WTC11 (cell line): ENCODE data around the gene TNC. TPM values are rescaled to one million over a fixed set of nuclear protein-coding genes. Genes with fewer than 3 reads are reported as not detected.

Experiments used
- ATAC-seq: fragments of 200-7000 bp; cut with Tn5 transposase; 2 replicates; pipeline ENCODE4 v1.10.0; 2021; ENCODE audit warnings: mild to moderate bottlenecking, moderate library complexity
- CTCF ChIA-PET: fragments of 300-600 bp; sonication (Branson Sonifier 250); formaldehyde crosslinking; loops from one replicate; lab custom pipeline; 2021; ENCODE audit warnings: antibody characterized with exemption; lab: Charles Lee
- POLR2A ChIA-PET: fragments of 350-600 bp; sonication (Branson Sonifier 250); formaldehyde crosslinking; loops from one replicate; lab custom pipeline; 2021; ENCODE audit warnings: antibody characterized with exemption; lab: Charles Lee
- DNase-seq: peaks from one replicate; pipeline ENCODE4 v3.0.0; 2021; ENCODE audit warnings: low spot score
- H3K27ac Mint-ChIP-seq: 2 replicates; pipeline ENCODE4 v1.8.0; 2021; ENCODE audit warnings: mixed read lengths
- H3K27me3 Mint-ChIP-seq: 2 replicates; pipeline ENCODE4 v1.8.0; 2021; ENCODE audit warnings: low read depth, mild to moderate bottlenecking, moderate library complexity, mixed read lengths
- H3K36me3 Mint-ChIP-seq: 2 replicates; pipeline ENCODE4 v1.8.0; 2021; ENCODE audit warnings: mixed read lengths
- H3K4me1 Mint-ChIP-seq: 2 replicates; pipeline ENCODE4 v1.8.0; 2022; ENCODE audit warnings: mixed read lengths
- H3K4me3 Mint-ChIP-seq: 2 replicates; pipeline ENCODE4 v1.8.0; 2021; ENCODE audit warnings: mild to moderate bottlenecking, moderate library complexity, mixed read lengths
- H3K9me3 Mint-ChIP-seq: 2 replicates; pipeline ENCODE4 v1.8.0; 2021; ENCODE audit warnings: mixed read lengths
- AFF4 ChIP-seq: sonication (generic); formaldehyde crosslinking; IDR thresholded peaks from 2 replicates; pipeline ENCODE4 v1.8.1; 2023; ENCODE audit warnings: mild to moderate bottlenecking, missing genetic modification reagents, borderline replicate concordance
- AR ChIP-seq: fragments of 250-450 bp; sonication (Bioruptor Pico); IDR thresholded peaks from 2 replicates; pipeline ENCODE4 v1.9.0; 2021; ENCODE audit warnings: mild to moderate bottlenecking
- ARID4B ChIP-seq: sonication (generic); formaldehyde crosslinking; IDR thresholded peaks from 2 replicates; pipeline ENCODE4 v1.8.0; 2023; ENCODE audit warnings: missing genetic modification reagents, mild to moderate bottlenecking, borderline replicate concordance
- ATF2 ChIP-seq: sonication (generic); formaldehyde crosslinking; IDR thresholded peaks from 2 replicates; pipeline ENCODE4 v1.8.1; 2022; ENCODE audit warnings: low read depth, missing genetic modification reagents, borderline replicate concordance
- EMX1 ChIP-seq: fragments of 250-450 bp; sonication (Bioruptor Pico); IDR thresholded peaks from 2 replicates; pipeline ENCODE4 v1.8.0; 2021; ENCODE audit warnings: mild to moderate bottlenecking
- FOXJ3 ChIP-seq: sonication (generic); formaldehyde crosslinking; IDR thresholded peaks from 2 replicates; pipeline ENCODE4 v1.9.0; 2021; ENCODE audit warnings: missing genetic modification reagents, mild to moderate bottlenecking, borderline replicate concordance
- GABPB1 ChIP-seq: sonication (generic); formaldehyde crosslinking; IDR thresholded peaks from 2 replicates; pipeline ENCODE4 v1.8.1; 2023; ENCODE audit warnings: mild to moderate bottlenecking, missing genetic modification reagents
- GTF2I ChIP-seq: fragments of 250-450 bp; sonication (Bioruptor Pico); conservative IDR thresholded peaks from 2 replicates; pipeline ENCODE4 v1.4.0; 2021; ENCODE audit warnings: mild to moderate bottlenecking
- JAZF1 ChIP-seq: fragments of 250-450 bp; sonication (Bioruptor Pico); IDR thresholded peaks from 2 replicates; pipeline ENCODE4 v1.9.0; 2021; ENCODE audit warnings: moderate library complexity, mild to moderate bottlenecking, inconsistent platforms
- PRRX2 ChIP-seq: fragments of 250-450 bp; sonication (Bioruptor Pico); IDR thresholded peaks from 2 replicates; pipeline ENCODE4 v1.8.0; 2021; ENCODE audit warnings: mild to moderate bottlenecking
- RELA ChIP-seq: sonication (generic); formaldehyde crosslinking; IDR thresholded peaks from 2 replicates; pipeline ENCODE4 v1.8.1; 2022; ENCODE audit warnings: missing genetic modification reagents, mild to moderate bottlenecking, borderline replicate concordance
- SP1 ChIP-seq: sonication (generic); formaldehyde crosslinking; conservative IDR thresholded peaks from 2 replicates; pipeline ENCODE4 v1.8.1; 2022; ENCODE audit warnings: missing genetic modification reagents
- TCF7 ChIP-seq: sonication (generic); formaldehyde crosslinking; IDR thresholded peaks from 2 replicates; pipeline ENCODE4 v1.8.0; 2022; ENCODE audit warnings: mild to moderate bottlenecking, low read depth, missing genetic modification reagents, moderate library complexity
- TP53 ChIP-seq: sonication (generic); formaldehyde crosslinking; IDR thresholded peaks from 2 replicates; pipeline ENCODE4 v1.8.1; 2023; ENCODE audit warnings: mild to moderate bottlenecking, missing genetic modification reagents
- ZNF512 ChIP-seq: sonication (generic); formaldehyde crosslinking; IDR thresholded peaks from 2 replicates; pipeline ENCODE4 v1.8.1; 2022; ENCODE audit warnings: missing genetic modification reagents, borderline replicate concordance
- total RNA-seq: library from RNA; stranded (reverse); gene quantifications from 3 replicates; pipeline ENCODE4 v1.2.3, GENCODE V29; 2021
- TF ChIP-seq, protein P1 (sequence below): sonication (generic); formaldehyde crosslinking; IDR thresholded peaks from 2 replicates; pipeline ENCODE4 v1.8.1; 2023; ENCODE audit warnings: mild to moderate bottlenecking, missing genetic modification reagents
- TF ChIP-seq, protein P2 (sequence below): sonication (generic); formaldehyde crosslinking; IDR thresholded peaks from 2 replicates; pipeline ENCODE4 v1.8.1; 2022; ENCODE audit warnings: mild to moderate bottlenecking, moderate library complexity, missing genetic modification reagents
- TF ChIP-seq, protein P3 (sequence below): fragments of 250-450 bp; sonication (Bioruptor Pico); IDR thresholded peaks from 2 replicates; pipeline ENCODE4 v2.1.2; 2022; ENCODE audit warnings: mild to moderate bottlenecking, moderate library complexity

TNC gene
- total RNA-seq, 1 experiment from 2014 or later: 4.5 TPM

- TF ChIP-seq ARID4B (CRISPR knock-in tag) (no peak), GTF2I (CRISPR knock-in tag) (no peak), AR (no peak), AFF4 (CRISPR knock-in tag) (no peak), TCF7 (CRISPR knock-in tag) (no peak), EMX1 (CRISPR knock-in tag) (no peak), ATF2 (CRISPR knock-in tag) (no peak), JAZF1 (CRISPR knock-in tag) (no peak), GABPB1 (CRISPR knock-in tag) (no peak), SP1 (CRISPR knock-in tag) (no peak), FOXJ3 (no peak), PRRX2 (CRISPR knock-in tag) (no peak), TP53 (no peak), ZNF512 (no peak), RELA (CRISPR knock-in tag) (no peak)
- TF ChIP-seq, protein P1, sequence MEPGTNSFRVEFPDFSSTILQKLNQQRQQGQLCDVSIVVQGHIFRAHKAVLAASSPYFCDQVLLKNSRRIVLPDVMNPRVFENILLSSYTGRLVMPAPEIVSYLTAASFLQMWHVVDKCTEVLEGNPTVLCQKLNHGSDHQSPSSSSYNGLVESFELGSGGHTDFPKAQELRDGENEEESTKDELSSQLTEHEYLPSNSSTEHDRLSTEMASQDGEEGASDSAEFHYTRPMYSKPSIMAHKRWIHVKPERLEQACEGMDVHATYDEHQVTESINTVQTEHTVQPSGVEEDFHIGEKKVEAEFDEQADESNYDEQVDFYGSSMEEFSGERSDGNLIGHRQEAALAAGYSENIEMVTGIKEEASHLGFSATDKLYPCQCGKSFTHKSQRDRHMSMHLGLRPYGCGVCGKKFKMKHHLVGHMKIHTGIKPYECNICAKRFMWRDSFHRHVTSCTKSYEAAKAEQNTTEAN (CRISPR knock-in tag): no peak
- TF ChIP-seq, protein P2, sequence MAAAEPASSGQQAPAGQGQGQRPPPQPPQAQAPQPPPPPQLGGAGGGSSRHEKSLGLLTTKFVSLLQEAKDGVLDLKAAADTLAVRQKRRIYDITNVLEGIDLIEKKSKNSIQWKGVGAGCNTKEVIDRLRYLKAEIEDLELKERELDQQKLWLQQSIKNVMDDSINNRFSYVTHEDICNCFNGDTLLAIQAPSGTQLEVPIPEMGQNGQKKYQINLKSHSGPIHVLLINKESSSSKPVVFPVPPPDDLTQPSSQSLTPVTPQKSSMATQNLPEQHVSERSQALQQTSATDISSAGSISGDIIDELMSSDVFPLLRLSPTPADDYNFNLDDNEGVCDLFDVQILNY: no peak
- TF ChIP-seq, protein P3, sequence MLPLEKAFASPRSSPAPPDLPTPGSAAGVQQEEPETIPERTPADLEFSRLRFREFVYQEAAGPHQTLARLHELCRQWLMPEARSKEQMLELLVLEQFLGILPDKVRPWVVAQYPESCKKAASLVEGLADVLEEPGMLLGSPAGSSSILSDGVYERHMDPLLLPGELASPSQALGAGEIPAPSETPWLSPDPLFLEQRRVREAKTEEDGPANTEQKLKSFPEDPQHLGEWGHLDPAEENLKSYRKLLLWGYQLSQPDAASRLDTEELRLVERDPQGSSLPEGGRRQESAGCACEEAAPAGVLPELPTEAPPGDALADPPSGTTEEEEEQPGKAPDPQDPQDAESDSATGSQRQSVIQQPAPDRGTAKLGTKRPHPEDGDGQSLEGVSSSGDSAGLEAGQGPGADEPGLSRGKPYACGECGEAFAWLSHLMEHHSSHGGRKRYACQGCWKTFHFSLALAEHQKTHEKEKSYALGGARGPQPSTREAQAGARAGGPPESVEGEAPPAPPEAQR (CRISPR knock-in tag): no peak
- ATAC-seq (no peak), DNase-seq (no peak)
- ChIA-PET CTCF (no interaction called here), POLR2A (no interaction called here)
- no peak overlapping the region for H3K4me3 Mint-ChIP-seq
- peaks cover 6% of the 10 kb centered on the region for H3K27me3 Mint-ChIP-seq
- no peaks in the 10 kb centered on the region for H3K36me3 Mint-ChIP-seq
- H3K27ac Mint-ChIP-seq: no peak overlapping the region
- H3K9me3 Mint-ChIP-seq: no peaks in the 10 kb centered on the region
- peaks cover 20% of the 10 kb centered on the region for H3K4me1 Mint-ChIP-seq
These were observed 49.9 kb downstream of the TNC start for GRCh38 chr9:115068031-115068430.
